ENCODE data around the gene MRTFA.
"Not testable (repeated sequence)": the region's sequence is repeated elsewhere in the genome, so short reads cannot be mapped to it uniquely, and the experiment has no call there.

MRTFA gene

DNA sequence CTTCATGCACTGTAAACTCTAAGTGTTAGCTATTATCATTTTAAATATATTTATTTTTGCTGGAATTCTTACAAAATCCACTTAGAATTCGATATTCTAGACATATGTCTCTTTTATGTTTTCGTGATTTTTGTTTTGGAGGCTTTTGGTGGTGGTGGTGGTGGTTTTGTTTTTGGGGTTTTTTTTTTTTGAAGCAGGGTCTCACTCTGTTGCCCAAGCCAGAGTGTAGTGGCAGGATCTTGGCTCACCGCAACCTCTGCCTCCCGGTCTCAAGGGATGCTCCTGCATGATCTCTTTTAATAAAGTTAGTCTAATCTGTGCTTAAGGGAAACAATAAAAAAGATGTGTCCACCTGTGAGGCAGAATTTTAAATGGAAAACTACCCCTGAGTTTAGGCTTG, 117.7 kb downstream of the MRTFA start:
- DNase-seq: no peak

DNA sequence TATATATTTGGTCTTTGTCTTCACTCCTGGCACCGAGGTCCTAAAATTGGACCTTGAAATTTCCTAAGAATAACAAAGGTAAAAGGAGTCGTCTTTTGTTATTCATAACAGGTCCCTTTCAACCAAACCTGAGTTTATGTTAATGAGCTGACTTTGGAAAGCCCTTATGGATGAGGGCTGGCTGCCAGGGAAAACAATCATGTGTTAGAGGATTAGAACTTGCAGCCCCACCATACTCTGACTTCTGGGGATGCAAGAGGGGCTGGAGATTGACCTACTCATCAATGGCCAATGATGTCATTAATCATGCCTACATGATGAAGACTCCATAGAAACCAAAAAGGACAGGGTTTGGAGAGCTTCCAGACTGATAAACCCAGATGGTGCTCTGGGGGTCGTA, 118.9 kb downstream of the MRTFA start:
- DNase-seq: no peak

GRCh38 chr22:40516416-40516815, 120.1 kb downstream of the MRTFA start:
- DNase-seq: no peak

DNA sequence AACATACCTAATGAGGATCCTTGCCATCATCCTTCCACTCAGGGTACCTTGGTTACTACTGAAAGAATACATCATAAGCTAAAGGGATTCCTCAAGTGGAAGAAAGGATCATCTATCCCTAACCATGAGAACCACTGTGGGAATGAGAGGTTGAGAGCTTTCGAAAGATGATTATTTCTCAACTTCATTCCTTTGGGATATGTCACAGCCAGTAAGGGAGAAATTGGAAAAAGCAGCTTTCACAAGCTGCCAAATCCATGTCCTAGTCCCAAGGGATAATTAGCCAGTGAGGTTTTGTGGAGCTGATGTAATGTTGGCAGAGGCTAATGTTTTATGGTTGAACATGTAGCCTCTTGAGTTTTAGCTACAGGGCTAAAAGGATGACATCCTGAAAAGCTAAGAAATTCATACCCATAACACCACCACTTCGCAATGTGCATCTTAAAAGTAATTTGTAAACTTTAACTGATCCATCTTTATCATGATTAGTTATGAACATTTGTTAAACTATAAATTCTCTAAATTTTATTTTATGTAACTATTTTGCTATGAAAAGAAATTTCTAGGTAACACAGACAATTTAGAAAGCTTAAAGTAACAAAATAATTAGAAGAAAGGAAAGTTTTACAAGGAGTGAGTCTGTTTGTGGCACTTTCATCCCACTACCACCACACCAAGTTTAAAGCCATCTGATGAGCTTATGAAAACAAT, 123.9 kb downstream of the MRTFA start:
- no peak for DNase-seq

- no peak for DNase-seq
These were observed 124.9 kb downstream of the MRTFA start for GRCh38 chr22:40511604-40512003.

- DNase-seq: no peak
These were observed 125.7 kb downstream of the MRTFA start for GRCh38 chr22:40510631-40511364.

- DNase-seq: no peak
These were observed 127.0 kb downstream of the MRTFA start for GRCh38 chr22:40509401-40510134.

DNA sequence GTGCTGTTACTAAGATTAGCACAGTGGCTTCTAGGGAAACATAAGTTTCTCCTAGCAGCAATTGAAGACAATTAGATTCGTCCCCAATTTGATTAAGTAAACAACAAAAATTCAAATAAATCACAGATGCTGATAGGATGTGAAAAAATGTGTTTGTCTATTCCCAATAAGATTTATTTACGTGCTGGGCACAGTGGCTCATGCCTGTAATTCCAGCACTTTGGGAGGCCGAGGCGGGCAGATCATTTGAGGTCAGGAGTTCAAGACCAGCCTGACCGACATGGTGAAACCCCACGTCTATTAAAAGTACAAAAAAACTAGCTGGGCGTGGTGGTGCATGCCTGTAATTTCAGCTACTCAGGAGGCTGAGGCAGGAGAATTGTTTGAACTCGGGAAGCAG, 128.5 kb downstream of the MRTFA start:
- not testable (repeated sequence) for DNase-seq

DNA sequence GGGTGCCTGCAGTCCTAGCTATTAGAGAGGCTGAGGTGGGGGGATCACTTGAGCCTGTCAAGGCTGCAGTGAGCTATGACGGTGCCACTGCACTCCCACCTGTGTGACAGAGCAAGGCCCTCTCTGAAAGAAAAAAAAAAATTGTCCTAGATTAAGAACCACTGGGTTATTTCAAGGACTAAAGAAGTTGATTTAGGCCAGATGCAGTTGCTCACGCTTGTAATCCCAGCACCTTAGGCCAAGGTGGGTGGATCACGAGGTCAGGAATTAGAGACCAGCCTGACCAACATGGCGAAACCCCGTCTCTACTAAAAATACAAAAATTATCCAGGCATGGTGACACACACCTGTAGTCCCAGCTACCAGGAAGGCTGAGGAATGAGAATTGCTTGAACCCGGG, 129.0 kb downstream of the MRTFA start:
- no peak for DNase-seq

- DNase-seq: no peak
These were observed 129.8 kb downstream of the MRTFA start for GRCh38 chr22:40506762-40507161.

DNA sequence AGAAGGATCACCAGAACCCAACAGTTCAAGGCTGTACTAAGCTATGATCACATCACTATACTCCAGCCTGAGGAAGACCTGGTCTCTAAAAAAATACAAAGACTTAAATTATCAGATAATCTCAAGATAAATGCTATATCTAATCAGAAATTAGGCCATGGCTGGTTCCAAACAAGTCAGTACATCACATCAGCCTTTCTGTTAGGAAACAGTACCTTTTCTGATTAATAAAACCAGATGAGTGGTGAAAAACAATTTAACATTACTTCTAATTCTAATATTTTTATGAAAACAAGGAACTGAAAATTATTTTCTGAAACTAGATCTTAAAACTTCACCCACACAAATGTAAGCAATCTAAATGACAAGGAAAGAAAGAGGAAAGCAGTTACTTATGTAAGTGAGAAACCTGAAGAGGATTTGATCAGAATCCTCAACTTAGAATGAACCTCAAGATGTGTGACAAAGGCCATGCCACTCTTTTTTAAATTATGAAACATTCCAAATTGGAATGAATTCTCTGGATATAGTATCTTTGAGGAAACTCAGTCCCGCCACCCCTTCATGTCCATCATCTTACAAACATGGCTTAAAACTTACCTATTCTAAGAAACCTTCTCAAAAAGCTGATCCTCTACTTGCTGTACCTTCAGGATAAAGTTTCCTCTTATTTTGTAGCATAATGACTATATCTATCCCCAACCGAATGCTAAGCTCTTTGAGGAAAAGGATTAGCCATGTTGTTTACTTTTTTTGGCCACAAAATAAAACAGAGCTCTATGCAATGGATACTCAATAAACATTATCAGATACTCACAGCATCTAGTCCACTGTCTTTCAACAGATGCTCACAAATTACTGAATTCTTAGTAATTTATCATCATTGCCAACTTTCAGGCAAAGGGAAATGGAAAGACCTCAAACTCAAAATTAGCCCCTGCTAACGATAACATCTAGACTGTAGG, 132.0 kb downstream of the MRTFA start:
- DNase-seq: no peak

GRCh38 chr22:40502919-40503318, 133.6 kb downstream of the MRTFA start:
- DNase-seq: no peak

GRCh38 chr22:40500465-40500786, 136.1 kb downstream of the MRTFA start:
- not testable (repeated sequence) for DNase-seq

GRCh38 chr22:40499209-40499623, 137.3 kb downstream of the MRTFA start:
- no peak for DNase-seq

DNA sequence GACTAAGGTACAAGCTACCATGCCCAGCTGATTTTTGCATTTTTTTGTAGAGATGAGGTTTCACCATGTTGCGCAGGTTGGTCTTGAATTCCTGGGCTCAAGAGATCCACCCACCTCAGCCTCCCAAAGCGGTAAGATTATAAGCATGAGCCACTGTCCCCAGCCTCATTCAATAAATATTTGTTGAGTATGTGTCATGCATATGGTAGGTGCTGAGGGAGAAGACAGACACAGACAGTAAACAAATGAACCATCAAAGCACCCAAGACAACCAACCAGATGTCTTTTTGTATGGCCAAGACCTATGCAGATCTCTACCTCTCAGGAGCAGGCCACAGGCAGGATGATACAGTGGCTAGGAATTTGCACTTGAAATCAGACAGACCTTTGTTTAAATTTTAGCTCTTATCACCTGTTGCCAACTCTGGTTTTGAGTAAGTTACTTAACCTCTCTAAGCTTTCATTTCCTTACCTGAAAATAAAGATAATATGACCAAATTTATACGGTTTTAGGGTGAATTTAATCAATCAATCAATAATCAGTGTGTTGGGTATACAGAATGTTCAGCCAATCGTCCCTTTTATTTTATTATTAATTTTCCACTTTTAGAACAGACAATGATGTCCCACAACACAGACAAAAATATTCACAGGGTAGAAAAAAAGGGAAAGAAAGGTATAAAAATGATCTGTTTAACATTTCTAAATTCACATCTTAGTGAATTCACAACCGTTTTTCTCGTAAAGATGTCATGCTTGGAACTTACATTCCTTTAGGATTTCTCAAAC, 137.9 kb downstream of the MRTFA start:
- DNase-seq: no peak

GRCh38 chr22:40493441-40493840, 143.1 kb downstream of the MRTFA start:
- no peak for DNase-seq

- DNase-seq: no peak
These were observed 144.4 kb downstream of the MRTFA start for GRCh38 chr22:40491990-40492631.

- no peak for DNase-seq
These were observed 148.8 kb downstream of the MRTFA start for GRCh38 chr22:40487663-40488249.

DNA sequence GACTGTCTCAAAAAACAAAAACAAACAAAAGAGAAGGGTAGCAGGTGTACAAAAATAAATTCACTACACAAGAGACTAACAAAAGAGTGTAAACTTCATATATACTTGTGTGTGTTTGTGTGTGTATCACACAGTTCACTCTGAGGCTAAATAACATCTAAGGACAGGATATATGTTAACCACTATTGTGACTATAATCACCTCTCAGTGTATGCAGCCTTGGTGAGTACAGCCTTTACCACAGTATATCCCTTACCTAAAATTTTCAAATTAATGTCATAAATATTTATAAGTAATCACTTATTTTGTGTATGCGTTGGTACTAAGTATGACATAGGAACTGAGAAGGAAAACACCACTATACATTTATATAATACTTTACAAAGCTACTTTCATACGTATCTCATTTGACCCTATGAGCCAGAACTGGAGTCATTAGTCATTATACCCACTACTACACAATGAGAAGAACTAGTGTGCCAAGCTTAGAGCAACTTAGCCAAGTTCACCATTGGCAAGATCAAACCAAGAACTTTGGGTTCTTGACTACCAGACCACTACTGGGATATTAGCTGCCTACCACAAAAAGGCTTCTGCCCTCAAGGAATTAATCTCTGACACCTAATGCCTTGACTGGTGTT, 149.4 kb downstream of the MRTFA start:
- DNase-seq: no peak
